ENCODE data around the gene GABRR2.

DNA sequence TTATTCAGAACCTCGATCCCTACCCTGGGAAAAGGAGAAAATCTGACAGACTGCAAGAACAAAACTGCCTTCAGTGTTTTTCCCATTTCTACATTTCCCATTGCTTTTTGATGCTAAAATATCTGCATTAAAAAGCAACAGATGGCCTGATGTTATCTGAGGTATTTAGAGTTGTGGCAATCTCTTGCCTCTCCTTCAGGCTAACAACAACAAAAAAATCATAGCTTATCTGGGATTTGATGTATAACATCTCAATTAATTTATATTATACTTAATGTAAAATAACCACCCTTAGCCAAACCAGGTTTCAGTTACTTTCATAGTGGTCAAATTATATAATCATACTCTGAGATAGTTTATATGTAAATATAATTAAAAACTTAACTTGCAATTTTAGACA, 15.8 kb upstream of the GABRR2 start:
- TF ChIP-seq SMC3 (IDR thresholded peaks at IDR 0.05; ENCODE audit: low read depth, low read length) (no peak), MAZ (IDR thresholded peaks at IDR 0.05; ENCODE audit: borderline replicate concordance, low read depth, low read length) (no peak), POLR2A (IDR thresholded peaks at IDR 0.05; ENCODE audit: low read depth, low read length) (no peak), FOS (IDR thresholded peaks at IDR 0.05; ENCODE audit: low read depth, low read length) (no peak), MAFK (IDR thresholded peaks at IDR 0.05; ENCODE audit: low read depth, low read length) (no peak), RCOR1 (IDR thresholded peaks at IDR 0.05; ENCODE audit: insufficient replicate concordance, low read length) (no peak), RFX5 (IDR thresholded peaks at IDR 0.05; ENCODE audit: low read depth, low read length) (no peak), CEBPB (IDR thresholded peaks at IDR 0.05; ENCODE audit: low read depth, low read length) (no peak)
- TF ChIP-seq, protein P1, sequence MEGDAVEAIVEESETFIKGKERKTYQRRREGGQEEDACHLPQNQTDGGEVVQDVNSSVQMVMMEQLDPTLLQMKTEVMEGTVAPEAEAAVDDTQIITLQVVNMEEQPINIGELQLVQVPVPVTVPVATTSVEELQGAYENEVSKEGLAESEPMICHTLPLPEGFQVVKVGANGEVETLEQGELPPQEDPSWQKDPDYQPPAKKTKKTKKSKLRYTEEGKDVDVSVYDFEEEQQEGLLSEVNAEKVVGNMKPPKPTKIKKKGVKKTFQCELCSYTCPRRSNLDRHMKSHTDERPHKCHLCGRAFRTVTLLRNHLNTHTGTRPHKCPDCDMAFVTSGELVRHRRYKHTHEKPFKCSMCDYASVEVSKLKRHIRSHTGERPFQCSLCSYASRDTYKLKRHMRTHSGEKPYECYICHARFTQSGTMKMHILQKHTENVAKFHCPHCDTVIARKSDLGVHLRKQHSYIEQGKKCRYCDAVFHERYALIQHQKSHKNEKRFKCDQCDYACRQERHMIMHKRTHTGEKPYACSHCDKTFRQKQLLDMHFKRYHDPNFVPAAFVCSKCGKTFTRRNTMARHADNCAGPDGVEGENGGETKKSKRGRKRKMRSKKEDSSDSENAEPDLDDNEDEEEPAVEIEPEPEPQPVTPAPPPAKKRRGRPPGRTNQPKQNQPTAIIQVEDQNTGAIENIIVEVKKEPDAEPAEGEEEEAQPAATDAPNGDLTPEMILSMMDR (conservative IDR thresholded peaks at IDR 0.05; ENCODE audit: low read depth, low read length) = no peak
- TF ChIP-seq, protein P2, sequence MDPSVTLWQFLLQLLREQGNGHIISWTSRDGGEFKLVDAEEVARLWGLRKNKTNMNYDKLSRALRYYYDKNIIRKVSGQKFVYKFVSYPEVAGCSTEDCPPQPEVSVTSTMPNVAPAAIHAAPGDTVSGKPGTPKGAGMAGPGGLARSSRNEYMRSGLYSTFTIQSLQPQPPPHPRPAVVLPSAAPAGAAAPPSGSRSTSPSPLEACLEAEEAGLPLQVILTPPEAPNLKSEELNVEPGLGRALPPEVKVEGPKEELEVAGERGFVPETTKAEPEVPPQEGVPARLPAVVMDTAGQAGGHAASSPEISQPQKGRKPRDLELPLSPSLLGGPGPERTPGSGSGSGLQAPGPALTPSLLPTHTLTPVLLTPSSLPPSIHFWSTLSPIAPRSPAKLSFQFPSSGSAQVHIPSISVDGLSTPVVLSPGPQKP (IDR thresholded peaks at IDR 0.05; ENCODE audit: borderline replicate concordance, low read depth, low read length) = no peak
- TF ChIP-seq, protein P3, sequence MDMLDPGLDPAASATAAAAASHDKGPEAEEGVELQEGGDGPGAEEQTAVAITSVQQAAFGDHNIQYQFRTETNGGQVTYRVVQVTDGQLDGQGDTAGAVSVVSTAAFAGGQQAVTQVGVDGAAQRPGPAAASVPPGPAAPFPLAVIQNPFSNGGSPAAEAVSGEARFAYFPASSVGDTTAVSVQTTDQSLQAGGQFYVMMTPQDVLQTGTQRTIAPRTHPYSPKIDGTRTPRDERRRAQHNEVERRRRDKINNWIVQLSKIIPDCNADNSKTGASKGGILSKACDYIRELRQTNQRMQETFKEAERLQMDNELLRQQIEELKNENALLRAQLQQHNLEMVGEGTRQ (IDR thresholded peaks at IDR 0.05; ENCODE audit: low read depth, low read length) = no peak

All from IMR-90 (cell line).